CD4-positive, CD25-positive, alpha-beta regulatory T cell (primary cell): ENCODE data around the gene PEX7. TPM values are rescaled to one million over a fixed set of nuclear protein-coding genes. Genes with fewer than 3 reads are reported as not detected.
"Not testable (repeated sequence)": the region's sequence is repeated elsewhere in the genome, so short reads cannot be mapped to it uniquely, and the experiment has no call there.

Experiments
- ATAC-seq, 2 donors: fragments of 150-1000 bp; cut with Tn5 transposase; one replicate each; pipeline ENCODE4 v1.10.0; 2021; ENCODE audit warnings: low read depth in 2 of 2, moderate number of reproducible peaks in 2 of 2, moderate library complexity in 1 of 2
- DNase-seq, 3 donors: peaks; one replicate each; pipeline versions ENCODE4 v3.0.0 to v3.0.0-alpha.2; 2012 to 2022; ENCODE audit warnings: mixed read lengths in 1 of 3
- H3K27ac ChIP-seq: one replicate; pipeline ENCODE4 v1.7.0; 2013; ENCODE audit warnings: mild to moderate bottlenecking, low read length; ENCODE audit not compliant: insufficient read depth, poor library complexity, severe bottlenecking
- H3K27me3 ChIP-seq: one replicate; pipeline ENCODE4 v1.7.0; 2013; ENCODE audit warnings: low read length; ENCODE audit not compliant: control insufficient read depth, insufficient read depth
- H3K36me3 ChIP-seq: one replicate; pipeline ENCODE4 v1.7.0; 2013; ENCODE audit warnings: mild to moderate bottlenecking, low read length, moderate library complexity; ENCODE audit not compliant: control insufficient read depth, insufficient read depth
- H3K4me1 ChIP-seq: 2 replicates; pipeline ENCODE4 v1.7.0; 2013; ENCODE audit warnings: mild to moderate bottlenecking, low read length; ENCODE audit not compliant: insufficient read depth, control insufficient read depth, poor library complexity, severe bottlenecking
- H3K4me3 ChIP-seq: one replicate; pipeline ENCODE4 v1.7.0; 2013; ENCODE audit warnings: low read depth, mild to moderate bottlenecking, low read length, moderate library complexity
- H3K9me3 ChIP-seq, 2 experiments: 1 replicate in 1 of 2; 2 replicates in 1 of 2; pipeline ENCODE4 v1.7.0; 2013; ENCODE audit warnings: low read length in 2 of 2, mild to moderate bottlenecking in 1 of 2, moderate library complexity in 1 of 2; ENCODE audit not compliant: control insufficient read depth in 2 of 2
- H3K27ac Mint-ChIP-seq, 3 donors: one replicate each; pipeline ENCODE4 v1.8.0; 2020 to 2022; ENCODE audit warnings: mild to moderate bottlenecking in 3 of 3, mixed read lengths in 3 of 3, moderate library complexity in 2 of 3
- H3K27me3 Mint-ChIP-seq: one replicate; pipeline ENCODE4 v1.8.0; 2022; ENCODE audit warnings: mild to moderate bottlenecking, mixed read lengths
- H3K36me3 Mint-ChIP-seq: one replicate; pipeline ENCODE4 v1.8.0; 2020; ENCODE audit warnings: mixed read lengths
- H3K4me1 Mint-ChIP-seq, 4 donors: one replicate each; pipeline ENCODE4 v1.8.0; 2020 to 2022; ENCODE audit warnings: mixed read lengths in 4 of 4, mild to moderate bottlenecking in 1 of 4
- H3K4me3 Mint-ChIP-seq, 4 donors: one replicate each; pipeline ENCODE4 v1.8.0; 2020 to 2022; ENCODE audit warnings: mild to moderate bottlenecking in 4 of 4, mixed read lengths in 4 of 4, moderate library complexity in 3 of 4
- H3K9me3 Mint-ChIP-seq, 7 donors: one replicate each; pipeline ENCODE4 v1.8.0; 2020 to 2022; ENCODE audit warnings: mixed read lengths in 7 of 7, mild to moderate bottlenecking in 3 of 7, moderate library complexity in 2 of 7
- polyA plus RNA-seq, 4 donors: library from polyadenylated mRNA; unstranded; fragments of 300-500 nt; fragmentation: Illumina TruSeq; gene quantifications; one replicate each; pipeline ENCODE4 v1.2.3, GENCODE V29; 2021
- total RNA-seq: library from RNA; stranded (reverse); gene quantifications from one replicate; pipeline ENCODE4 v1.2.3, GENCODE V29; 2022

Gene PEX7
- total and polyA plus RNA-seq, 5 donors from 2014 or later = 4.1 to 9.4 (median 5.7) TPM

- H3K27me3 ChIP-seq, H3K36me3 Mint-ChIP-seq, H3K9me3 Mint-ChIP-seq, H3K4me1 Mint-ChIP-seq, H3K4me3 Mint-ChIP-seq, ATAC-seq, DNase-seq, H3K9me3 ChIP-seq, H3K36me3 ChIP-seq, H3K27ac ChIP-seq, H3K27ac Mint-ChIP-seq, H3K4me3 ChIP-seq, H3K4me1 ChIP-seq: not testable (repeated sequence)
- peaks cover 25% of the 10 kb centered on the region for H3K27me3 Mint-ChIP-seq
These were observed 137.5 kb downstream of the PEX7 start for GRCh38 chr6:136959935-136960334.

DNA sequence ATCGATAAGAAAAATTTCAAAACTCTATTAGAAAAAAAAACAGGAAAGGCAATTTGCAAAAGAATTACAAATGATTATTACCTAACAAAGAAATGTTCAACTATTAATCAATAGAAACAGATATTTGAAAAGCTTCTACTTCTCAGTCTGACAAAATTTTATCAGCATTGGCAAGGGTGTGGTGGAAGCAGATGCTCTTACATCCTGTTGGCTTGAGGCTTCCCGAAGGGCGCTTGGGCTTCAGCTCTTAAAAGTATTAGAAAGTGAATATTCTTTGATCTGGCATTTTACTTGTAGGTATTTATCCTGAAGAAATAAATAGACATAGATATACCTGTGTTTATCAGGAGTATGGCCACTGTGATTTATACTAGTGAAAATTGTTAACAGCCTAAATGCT is 138.4 kb downstream of the PEX7 start:
- Histone ChIP-seq H3K9me3 (no peaks in the 10 kb centered on the region), H3K27ac (no peak overlapping the region), H3K4me1 (no peaks in the 10 kb centered on the region), H3K4me3 (no peak overlapping the region), H3K36me3 (no peaks in the 10 kb centered on the region), H3K27me3 (peaks cover 5% of the 10 kb centered on the region)
- peaks cover 0 to 7% (median 2%) of the 10 kb centered on the region in 4 donors for H3K4me1 Mint-ChIP-seq
- peaks cover 17% of the 10 kb centered on the region for H3K27me3 Mint-ChIP-seq
- DNase-seq = no peak
- ATAC-seq = no peak
- no peak overlapping the region for H3K27ac Mint-ChIP-seq
- no peak overlapping the region for H3K4me3 Mint-ChIP-seq
- no peaks in the 10 kb centered on the region for H3K36me3 Mint-ChIP-seq
- no peaks in the 10 kb centered on the region for H3K9me3 Mint-ChIP-seq

DNA sequence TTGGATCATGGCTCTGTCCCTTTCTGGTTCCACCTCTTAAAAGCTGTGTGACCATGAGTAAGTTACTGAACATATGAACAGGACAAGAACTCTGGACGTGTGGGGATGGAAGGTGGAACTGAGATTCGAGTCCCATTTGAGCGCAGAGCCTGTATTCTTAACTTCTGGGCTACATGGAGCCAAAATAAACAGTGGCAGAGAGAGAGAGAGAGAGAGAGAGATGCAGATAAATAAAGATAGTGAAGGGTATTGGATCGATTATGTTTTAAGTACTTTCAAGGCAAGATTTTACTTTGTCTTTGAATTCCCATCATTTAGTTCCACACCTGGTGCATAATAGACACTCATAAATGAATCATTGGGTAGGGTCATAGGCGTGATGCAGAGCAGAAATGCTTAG is 139.5 kb downstream of the PEX7 start:
- Histone ChIP-seq H3K27me3 (peaks cover 8% of the 10 kb centered on the region), H3K9me3 (no peaks in the 10 kb centered on the region), H3K27ac (no peak overlapping the region), H3K4me1 (no peaks in the 10 kb centered on the region), H3K36me3 (no peaks in the 10 kb centered on the region), H3K4me3 (no peak overlapping the region)
- no peaks in the 10 kb centered on the region for H3K36me3 Mint-ChIP-seq
- H3K4me1 Mint-ChIP-seq = peaks cover 0 to 4% (median 2%) of the 10 kb centered on the region in 4 donors
- ATAC-seq (no peak), DNase-seq (no peak)
- no peak overlapping the region for H3K4me3 Mint-ChIP-seq
- H3K9me3 Mint-ChIP-seq = no peaks in the 10 kb centered on the region
- no peak overlapping the region for H3K27ac Mint-ChIP-seq
- peaks cover 16% of the 10 kb centered on the region for H3K27me3 Mint-ChIP-seq

- Histone ChIP-seq H3K4me1 (no peaks in the 10 kb centered on the region), H3K4me3 (no peak overlapping the region), H3K9me3 (no peaks in the 10 kb centered on the region), H3K27me3 (peaks cover 8% of the 10 kb centered on the region), H3K27ac (no peak overlapping the region), H3K36me3 (no peaks in the 10 kb centered on the region)
- Mint-ChIP-seq H3K9me3 (no peaks in the 10 kb centered on the region), H3K4me3 (no peak overlapping the region), H3K27me3 (peaks cover 11% of the 10 kb centered on the region), H3K36me3 (no peaks in the 10 kb centered on the region), H3K27ac (no peak overlapping the region), H3K4me1 (peaks cover 0 to under 1% (median 0%) of the 10 kb centered on the region in 4 donors)
- ATAC-seq (no peak), DNase-seq (no peak)
These were observed 140.3 kb downstream of the PEX7 start for GRCh38 chr6:136962661-136963060.

DNA sequence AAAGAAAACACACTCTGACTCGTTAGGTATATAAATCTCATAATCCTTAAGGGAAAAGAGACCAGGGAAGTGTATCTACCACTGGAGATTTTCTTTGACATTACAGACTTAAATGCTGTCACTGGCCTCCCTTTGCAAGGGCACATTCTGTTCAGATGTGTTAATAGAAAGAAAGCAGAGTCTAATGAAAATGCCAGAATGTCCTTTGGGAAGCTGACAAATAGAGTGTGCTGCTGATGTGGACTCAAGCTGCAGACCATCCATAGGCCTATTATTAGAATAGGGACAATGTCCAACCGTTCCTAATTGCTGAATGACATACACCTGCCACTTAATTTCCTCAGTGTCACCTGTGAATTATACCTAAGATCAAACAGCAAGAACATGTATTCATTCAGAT is 140.9 kb downstream of the PEX7 start:
- H3K4me3 Mint-ChIP-seq = no peak overlapping the region
- no peaks in the 10 kb centered on the region for H3K36me3 ChIP-seq
- peaks cover 14% of the 10 kb centered on the region for H3K27me3 Mint-ChIP-seq
- H3K27me3 ChIP-seq = peaks cover 7% of the 10 kb centered on the region
- H3K4me1 ChIP-seq = no peaks in the 10 kb centered on the region
- H3K9me3 ChIP-seq = no peaks in the 10 kb centered on the region
- peaks cover 0 to 7% (median 3%) of the 10 kb centered on the region in 4 donors for H3K4me1 Mint-ChIP-seq
- no peak for ATAC-seq
- no peaks in the 10 kb centered on the region for H3K36me3 Mint-ChIP-seq
- H3K27ac ChIP-seq = no peak overlapping the region
- no peak overlapping the region for H3K27ac Mint-ChIP-seq
- no peak for DNase-seq
- H3K9me3 Mint-ChIP-seq = no peaks in the 10 kb centered on the region
- no peak overlapping the region for H3K4me3 ChIP-seq

Other genes with a start within 250 kb of the PEX7 start
- gene MAP3K5, start 30.1 kb upstream of the PEX7 start, total RNA-seq = 44.0 TPM
- gene MAP3K5, start 30.1 kb upstream of the PEX7 start, polyA plus RNA-seq = 10 to 100 TPM; 14.4 to 25.9 (median 17.9) TPM
- gene SLC35D3, start 99.7 kb downstream of the PEX7 start, total RNA-seq = 0.15 TPM
- not detected for gene SLC35D3, start 99.7 kb downstream of the PEX7 start, polyA plus RNA-seq
- gene IL20RA, start 222.4 kb downstream of the PEX7 start, total RNA-seq = not detected
- gene IL20RA, start 222.4 kb downstream of the PEX7 start, polyA plus RNA-seq = not detected